WTC11 (cell line): ENCODE results near the gene STXBP1. TPM values are rescaled to one million over a fixed set of nuclear protein-coding genes. Genes with fewer than 3 reads are reported as not detected.

Source experiments
- ATAC-seq: fragments of 200-7000 bp; cut with Tn5 transposase; 2 replicates; pipeline ENCODE4 v1.10.0; 2021; ENCODE audit warnings: mild to moderate bottlenecking, moderate library complexity
- CTCF ChIA-PET: fragments of 300-600 bp; sonication (Branson Sonifier 250); formaldehyde crosslinking; loops from one replicate; lab custom pipeline; 2021; ENCODE audit warnings: antibody characterized with exemption; lab: Charles Lee
- POLR2A ChIA-PET: fragments of 350-600 bp; sonication (Branson Sonifier 250); formaldehyde crosslinking; loops from one replicate; lab custom pipeline; 2021; ENCODE audit warnings: antibody characterized with exemption; lab: Charles Lee
- DNase-seq: peaks from one replicate; pipeline ENCODE4 v3.0.0; 2021; ENCODE audit warnings: low spot score
- H3K27ac Mint-ChIP-seq: 2 replicates; pipeline ENCODE4 v1.8.0; 2021; ENCODE audit warnings: mixed read lengths
- H3K27me3 Mint-ChIP-seq: 2 replicates; pipeline ENCODE4 v1.8.0; 2021; ENCODE audit warnings: low read depth, mild to moderate bottlenecking, moderate library complexity, mixed read lengths
- H3K36me3 Mint-ChIP-seq: 2 replicates; pipeline ENCODE4 v1.8.0; 2021; ENCODE audit warnings: mixed read lengths
- H3K4me1 Mint-ChIP-seq: 2 replicates; pipeline ENCODE4 v1.8.0; 2022; ENCODE audit warnings: mixed read lengths
- H3K4me3 Mint-ChIP-seq: 2 replicates; pipeline ENCODE4 v1.8.0; 2021; ENCODE audit warnings: mild to moderate bottlenecking, moderate library complexity, mixed read lengths
- H3K9me3 Mint-ChIP-seq: 2 replicates; pipeline ENCODE4 v1.8.0; 2021; ENCODE audit warnings: mixed read lengths
- CREB1 ChIP-seq: sonication (generic); formaldehyde crosslinking; IDR thresholded peaks from 2 replicates; pipeline ENCODE4 v1.8.0; 2023; ENCODE audit warnings: mild to moderate bottlenecking, missing genetic modification reagents
- FOXK1 ChIP-seq: sonication (generic); formaldehyde crosslinking; IDR thresholded peaks from 2 replicates; pipeline ENCODE4 v1.8.0; 2022; ENCODE audit warnings: mild to moderate bottlenecking, moderate library complexity, missing genetic modification reagents
- RELA ChIP-seq: sonication (generic); formaldehyde crosslinking; IDR thresholded peaks from 2 replicates; pipeline ENCODE4 v1.8.1; 2022; ENCODE audit warnings: missing genetic modification reagents, mild to moderate bottlenecking, borderline replicate concordance
- SMAD4 ChIP-seq: sonication (generic); formaldehyde crosslinking; IDR thresholded peaks from 2 replicates; pipeline ENCODE4 v1.8.0; 2022; ENCODE audit warnings: mild to moderate bottlenecking, missing genetic modification reagents
- TCF7 ChIP-seq: sonication (generic); formaldehyde crosslinking; IDR thresholded peaks from 2 replicates; pipeline ENCODE4 v1.8.0; 2022; ENCODE audit warnings: mild to moderate bottlenecking, low read depth, missing genetic modification reagents, moderate library complexity
- USF1 ChIP-seq: sonication (generic); formaldehyde crosslinking; IDR thresholded peaks from 2 replicates; pipeline ENCODE4 v1.8.0; 2022; ENCODE audit warnings: mild to moderate bottlenecking, missing genetic modification reagents
- ZMAT4 ChIP-seq: fragments of 250-450 bp; sonication (Bioruptor Pico); IDR thresholded peaks from 2 replicates; pipeline ENCODE4 v1.9.0; 2021; ENCODE audit warnings: mild to moderate bottlenecking
- ZNF317 ChIP-seq: sonication (generic); formaldehyde crosslinking; IDR thresholded peaks from 2 replicates; pipeline ENCODE4 v1.8.1; 2023; ENCODE audit warnings: low read depth, mild to moderate bottlenecking, moderate library complexity, missing genetic modification reagents, borderline replicate concordance
- ZNF532 ChIP-seq: fragments of 250-450 bp; sonication (Bioruptor Pico); IDR thresholded peaks from 2 replicates; pipeline ENCODE4 v1.9.0; 2021; ENCODE audit warnings: mild to moderate bottlenecking, borderline replicate concordance
- ZNF671 ChIP-seq: fragments of 250-450 bp; sonication (Bioruptor Pico); IDR thresholded peaks from 2 replicates; pipeline ENCODE4 v1.8.0; 2021; ENCODE audit warnings: mild to moderate bottlenecking
- total RNA-seq: library from RNA; stranded (reverse); gene quantifications from 3 replicates; pipeline ENCODE4 v1.2.3, GENCODE V29; 2021
- TF ChIP-seq, protein P1 (sequence below): sonication (generic); formaldehyde crosslinking; IDR thresholded peaks from 2 replicates; pipeline ENCODE4 v1.8.0; 2022; ENCODE audit warnings: missing genetic modification reagents

Gene STXBP1
- total RNA-seq, 1 experiment from 2014 or later, result 37.1 TPM

- DNase-seq, result no peak
- CTCF ChIA-PET, result interaction anchor here (0.7 to 1.2 kb wide), 2 partner anchors 12 to 94 kb away, joined by 3 to 4 read pairs; partner anchors contain the start of gene TOR2A
- H3K27me3 Mint-ChIP-seq, result no peaks in the 10 kb centered on the region
Observed at GRCh38 chr9:127640908-127641545, 28.9 kb downstream of the STXBP1 start.

More at GRCh38 chr9:127640908-127641545, 28.9 kb downstream of the STXBP1 start:
- H3K9me3 Mint-ChIP-seq, result no peaks in the 10 kb centered on the region
- TF ChIP-seq ZNF532 (CRISPR knock-in tag), result no peak
- TF ChIP-seq RELA (CRISPR knock-in tag), result no peak
- TF ChIP-seq FOXK1 (CRISPR knock-in tag), result no peak
- TF ChIP-seq ZMAT4, result no peak
- no peak for TF ChIP-seq USF1
- TF ChIP-seq ZNF671 (CRISPR knock-in tag), result no peak
- TF ChIP-seq, protein P1, sequence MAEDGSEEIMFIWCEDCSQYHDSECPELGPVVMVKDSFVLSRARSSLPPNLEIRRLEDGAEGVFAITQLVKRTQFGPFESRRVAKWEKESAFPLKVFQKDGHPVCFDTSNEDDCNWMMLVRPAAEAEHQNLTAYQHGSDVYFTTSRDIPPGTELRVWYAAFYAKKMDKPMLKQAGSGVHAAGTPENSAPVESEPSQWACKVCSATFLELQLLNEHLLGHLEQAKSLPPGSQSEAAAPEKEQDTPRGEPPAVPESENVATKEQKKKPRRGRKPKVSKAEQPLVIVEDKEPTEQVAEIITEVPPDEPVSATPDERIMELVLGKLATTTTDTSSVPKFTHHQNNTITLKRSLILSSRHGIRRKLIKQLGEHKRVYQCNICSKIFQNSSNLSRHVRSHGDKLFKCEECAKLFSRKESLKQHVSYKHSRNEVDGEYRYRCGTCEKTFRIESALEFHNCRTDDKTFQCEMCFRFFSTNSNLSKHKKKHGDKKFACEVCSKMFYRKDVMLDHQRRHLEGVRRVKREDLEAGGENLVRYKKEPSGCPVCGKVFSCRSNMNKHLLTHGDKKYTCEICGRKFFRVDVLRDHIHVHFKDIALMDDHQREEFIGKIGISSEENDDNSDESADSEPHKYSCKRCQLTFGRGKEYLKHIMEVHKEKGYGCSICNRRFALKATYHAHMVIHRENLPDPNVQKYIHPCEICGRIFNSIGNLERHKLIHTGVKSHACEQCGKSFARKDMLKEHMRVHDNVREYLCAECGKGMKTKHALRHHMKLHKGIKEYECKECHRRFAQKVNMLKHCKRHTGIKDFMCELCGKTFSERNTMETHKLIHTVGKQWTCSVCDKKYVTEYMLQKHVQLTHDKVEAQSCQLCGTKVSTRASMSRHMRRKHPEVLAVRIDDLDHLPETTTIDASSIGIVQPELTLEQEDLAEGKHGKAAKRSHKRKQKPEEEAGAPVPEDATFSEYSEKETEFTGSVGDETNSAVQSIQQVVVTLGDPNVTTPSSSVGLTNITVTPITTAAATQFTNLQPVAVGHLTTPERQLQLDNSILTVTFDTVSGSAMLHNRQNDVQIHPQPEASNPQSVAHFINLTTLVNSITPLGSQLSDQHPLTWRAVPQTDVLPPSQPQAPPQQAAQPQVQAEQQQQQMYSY (CRISPR knock-in tag), result no peak
- no peak for TF ChIP-seq ZNF317 (CRISPR knock-in tag)
- TF ChIP-seq SMAD4 (CRISPR knock-in tag), result no peak
- TF ChIP-seq TCF7 (CRISPR knock-in tag), result no peak
- no peak for TF ChIP-seq CREB1 (CRISPR knock-in tag)
- TF ChIP-seq, all 79 proteins: peak for 0
- ATAC-seq, result no peak
- POLR2A ChIA-PET, result interaction anchor here (1.3 kb wide), 1 partner anchor 12 kb away, joined by 3 read pairs; no protein-coding TSS in a partner anchor
- Mint-ChIP-seq H3K4me1 (peaks cover 13% of the 10 kb centered on the region), H3K4me3 (no peak overlapping the region), H3K36me3 (no peaks in the 10 kb centered on the region), H3K27ac (no peak overlapping the region)
